Activated naive CD4-positive, alpha-beta T cell treated with anti-CD3 and anti-CD28 coated beads, Interleukin-2, amount 10 ng/mL, durations not matched to agents 5 hours and 36 hours (primary cell): Measurements from ENCODE around the gene TRIM5. TPM values are rescaled to one million over a fixed set of nuclear protein-coding genes. Genes with fewer than 3 reads are reported as not detected.

Experiments used
- total RNA-seq, 2 experiments: library from RNA; stranded (reverse); gene quantifications; one replicate each; pipeline ENCODE4 v1.2.3, GENCODE V29; 2021

TRIM5 gene, protein sequence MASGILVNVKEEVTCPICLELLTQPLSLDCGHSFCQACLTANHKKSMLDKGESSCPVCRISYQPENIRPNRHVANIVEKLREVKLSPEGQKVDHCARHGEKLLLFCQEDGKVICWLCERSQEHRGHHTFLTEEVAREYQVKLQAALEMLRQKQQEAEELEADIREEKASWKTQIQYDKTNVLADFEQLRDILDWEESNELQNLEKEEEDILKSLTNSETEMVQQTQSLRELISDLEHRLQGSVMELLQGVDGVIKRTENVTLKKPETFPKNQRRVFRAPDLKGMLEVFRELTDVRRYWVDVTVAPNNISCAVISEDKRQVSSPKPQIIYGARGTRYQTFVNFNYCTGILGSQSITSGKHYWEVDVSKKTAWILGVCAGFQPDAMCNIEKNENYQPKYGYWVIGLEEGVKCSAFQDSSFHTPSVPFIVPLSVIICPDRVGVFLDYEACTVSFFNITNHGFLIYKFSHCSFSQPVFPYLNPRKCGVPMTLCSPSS
- 10 to 100 TPM; 28.7 to 28.9 TPM for total RNA-seq

DNA sequence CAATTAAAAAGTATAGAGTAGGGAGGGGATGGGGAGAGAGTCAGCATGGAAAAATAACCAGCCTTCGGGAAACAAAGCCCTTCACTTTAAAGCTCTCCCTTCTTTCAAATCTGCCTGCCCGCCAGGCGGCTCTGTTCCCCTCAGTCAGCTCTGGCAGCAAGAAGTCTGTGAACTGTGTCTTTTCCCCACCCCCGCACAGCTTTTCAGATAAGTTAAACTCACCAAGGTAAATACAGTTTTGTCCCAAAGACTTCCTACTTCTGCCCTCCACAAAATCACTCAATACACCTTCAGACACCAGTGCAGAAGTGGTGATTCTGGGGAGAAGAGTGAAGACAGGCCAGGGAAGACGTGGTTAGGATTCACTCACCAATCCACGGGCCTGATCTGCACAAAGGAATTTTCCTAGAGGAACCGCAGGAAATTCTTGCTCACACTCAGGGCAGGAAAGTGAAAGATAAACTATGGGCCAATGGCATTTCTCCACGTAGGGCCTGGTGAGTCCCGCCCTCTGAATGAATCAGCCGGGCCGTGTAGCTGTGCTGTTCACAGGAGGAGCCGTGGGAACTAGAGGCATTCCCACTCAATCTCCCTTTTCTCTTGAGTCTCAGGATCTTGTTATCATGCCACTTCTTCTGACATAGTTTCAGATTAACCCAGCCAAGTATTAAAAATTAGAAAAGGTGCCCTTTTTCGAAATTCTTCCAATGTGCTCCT lies at the start of gene TRIM5:
TRIM5 (minus strand) TSS at position 429 of the 717 bp plus-strand sequence. CDS start 4,897 bp downstream, outside the sequence.

DNA sequence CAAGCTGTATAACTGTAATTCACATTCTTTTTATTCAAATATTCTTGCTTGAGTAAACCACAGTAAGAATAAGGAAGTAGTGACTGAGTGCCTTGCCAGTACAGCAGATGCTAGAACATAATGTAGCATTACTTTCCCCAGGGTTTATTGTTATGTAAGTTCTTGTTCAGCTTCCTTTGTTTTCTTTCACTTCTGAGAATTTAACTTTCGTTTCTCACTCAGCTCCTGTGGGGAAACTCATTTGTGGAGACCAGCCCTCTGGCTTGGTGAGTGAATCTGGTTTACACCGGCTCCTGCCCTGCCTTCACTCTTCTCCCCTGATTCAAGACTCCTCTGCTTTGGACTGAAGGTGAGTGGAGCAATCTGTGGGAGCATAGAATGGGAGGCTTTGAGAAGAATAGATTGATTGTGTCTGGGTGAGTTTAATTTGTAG lies 4.7 kb upstream of the TRIM5 start, which contains the start of gene TRIM22:
TRIM22 (plus strand) TSS at position 240 of the 433 bp plus-strand sequence. CDS start 6,443 bp downstream, outside the sequence.

DNA sequence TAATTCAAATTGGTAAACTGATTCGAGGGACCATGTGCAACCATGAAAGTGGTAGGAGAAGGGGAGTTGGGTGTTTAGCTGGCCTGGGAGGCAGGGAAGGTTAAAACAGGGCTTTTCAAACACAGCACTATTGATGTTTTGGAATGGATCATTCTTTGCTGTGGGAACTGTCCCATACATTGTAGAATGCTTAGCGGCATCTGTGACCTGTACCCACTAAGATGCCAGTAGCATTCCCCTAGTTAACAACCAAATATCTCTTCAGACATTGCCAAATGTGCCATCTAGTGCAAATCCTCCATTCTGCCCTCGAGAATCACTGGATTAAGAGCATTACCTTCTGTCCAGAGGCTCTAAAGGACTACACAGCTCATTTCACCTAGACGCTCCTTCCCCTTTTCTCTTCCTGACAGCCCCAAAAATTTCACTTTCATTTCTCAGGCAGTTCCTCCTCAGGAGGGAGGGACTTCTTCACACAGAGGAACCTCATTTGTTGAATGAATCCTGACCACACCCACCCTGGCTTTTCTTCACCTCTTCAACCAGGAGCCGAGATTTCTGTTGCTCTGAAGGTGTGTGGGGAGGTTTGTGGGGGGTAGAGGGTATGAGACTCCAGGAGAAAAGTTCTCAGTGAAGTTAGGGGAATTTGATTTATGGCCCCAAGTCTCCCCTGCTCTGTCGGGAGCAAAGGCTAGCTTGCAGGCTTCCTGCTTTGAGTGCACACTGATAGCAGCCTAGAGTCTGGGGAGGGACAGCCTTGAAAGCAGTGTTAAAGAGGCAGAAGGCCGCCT lies 60.2 kb downstream of the TRIM5 start, which contains the start of gene TRIM34:
TRIM34 (plus strand) TSS at position 513 of the 791 bp plus-strand sequence. CDS start 7,331 bp downstream, outside the sequence.

Other genes starting within 250 kb of the TRIM5 start
- not detected for gene OR51I1, start 243.6 kb downstream of the TRIM5 start, total RNA-seq
- gene OR51I2, start 235.8 kb downstream of the TRIM5 start, total RNA-seq = not detected
- not detected for gene OR52D1, start 196.4 kb downstream of the TRIM5 start, total RNA-seq
- gene UBQLN3, start 175.1 kb downstream of the TRIM5 start, total RNA-seq = not detected
- gene UBQLNL, start 168.4 kb downstream of the TRIM5 start, total RNA-seq = under 1 TPM in 1 of 2 experiments, not detected in 1; 0.20 TPM
- not detected for gene OR52H1, start 136.5 kb downstream of the TRIM5 start, total RNA-seq
- not detected for gene OR52B6, start 104.2 kb downstream of the TRIM5 start, total RNA-seq
- under 1 TPM; 0.10 to 0.28 TPM for gene TRIM6, start 88.4 kb downstream of the TRIM5 start, total RNA-seq
- gene TRIM34, start 60.1 kb downstream of the TRIM5 start, total RNA-seq = 10 to 100 TPM; 12.9 to 13.3 TPM
- gene TRIM22, start 4.7 kb upstream of the TRIM5 start, total RNA-seq = 100 to 1,000 TPM; 262 to 277 TPM
- under 1 TPM; 0.40 to 0.55 TPM for gene OR56B1, start 51.4 kb upstream of the TRIM5 start, total RNA-seq
- 1 to 10 TPM; 1.3 to 1.9 TPM for gene OR52N4, start 69.2 kb upstream of the TRIM5 start, total RNA-seq
- not detected for gene OR52N5, start 98.3 kb upstream of the TRIM5 start, total RNA-seq
- gene OR52N1, start 106.2 kb upstream of the TRIM5 start, total RNA-seq = not detected
- not detected for gene OR52N2, start 123.8 kb upstream of the TRIM5 start, total RNA-seq
- gene OR52E6, start 156.8 kb upstream of the TRIM5 start, total RNA-seq = not detected
- not detected for gene OR52E8, start 172.6 kb upstream of the TRIM5 start, total RNA-seq
- not detected for gene OR52E4, start 195.6 kb upstream of the TRIM5 start, total RNA-seq
- gene OR52E5, start 208.1 kb upstream of the TRIM5 start, total RNA-seq = not detected